ENCODE results near the gene TSPAN1.

DNA sequence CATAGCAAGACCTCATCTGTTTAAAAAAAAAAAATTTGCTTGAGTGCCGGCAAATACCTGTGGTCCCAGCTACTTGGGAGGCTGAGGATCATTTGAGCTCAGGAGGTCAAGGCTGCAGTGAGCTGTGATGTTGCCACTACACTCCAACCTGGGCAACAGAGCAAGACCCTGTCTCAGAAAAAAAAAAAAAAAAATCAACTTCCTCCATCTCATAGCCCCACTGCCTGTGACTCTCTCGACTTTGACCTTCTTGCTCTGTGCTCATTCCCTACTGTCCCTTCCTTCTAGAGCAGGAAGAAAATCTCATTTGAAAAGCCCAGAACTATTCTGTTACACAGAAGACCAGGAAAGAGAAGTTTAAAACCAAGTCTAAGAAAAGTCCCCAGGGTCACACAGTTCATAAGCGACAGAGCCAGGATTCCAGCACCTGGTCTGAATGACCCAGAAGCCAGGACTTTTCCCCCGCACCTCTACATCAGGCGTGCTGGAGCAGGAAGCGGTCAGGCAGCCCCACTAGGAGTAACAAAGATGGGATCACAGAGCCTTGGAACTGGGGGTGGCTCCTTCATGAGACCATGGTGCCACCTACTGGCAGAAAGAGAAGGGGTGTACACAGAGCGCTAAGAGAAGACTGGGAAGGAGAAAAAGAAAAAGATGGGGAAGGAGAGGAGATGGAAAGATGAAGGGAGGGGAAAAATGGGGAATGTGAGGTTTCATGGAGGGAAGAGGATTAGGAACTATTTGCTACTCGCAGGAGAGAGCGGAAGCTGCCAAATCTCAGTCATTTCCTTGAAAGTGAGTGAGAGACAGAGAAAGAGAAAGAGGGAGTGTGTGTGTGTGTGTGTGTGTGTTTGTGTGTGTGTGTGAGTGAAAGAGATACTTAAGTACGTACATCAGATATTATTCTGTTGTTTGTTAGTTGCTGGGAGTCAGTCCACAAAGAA, 4.5 kb downstream of the TSPAN1 start:
- TF ChIP-seq, protein P1, sequence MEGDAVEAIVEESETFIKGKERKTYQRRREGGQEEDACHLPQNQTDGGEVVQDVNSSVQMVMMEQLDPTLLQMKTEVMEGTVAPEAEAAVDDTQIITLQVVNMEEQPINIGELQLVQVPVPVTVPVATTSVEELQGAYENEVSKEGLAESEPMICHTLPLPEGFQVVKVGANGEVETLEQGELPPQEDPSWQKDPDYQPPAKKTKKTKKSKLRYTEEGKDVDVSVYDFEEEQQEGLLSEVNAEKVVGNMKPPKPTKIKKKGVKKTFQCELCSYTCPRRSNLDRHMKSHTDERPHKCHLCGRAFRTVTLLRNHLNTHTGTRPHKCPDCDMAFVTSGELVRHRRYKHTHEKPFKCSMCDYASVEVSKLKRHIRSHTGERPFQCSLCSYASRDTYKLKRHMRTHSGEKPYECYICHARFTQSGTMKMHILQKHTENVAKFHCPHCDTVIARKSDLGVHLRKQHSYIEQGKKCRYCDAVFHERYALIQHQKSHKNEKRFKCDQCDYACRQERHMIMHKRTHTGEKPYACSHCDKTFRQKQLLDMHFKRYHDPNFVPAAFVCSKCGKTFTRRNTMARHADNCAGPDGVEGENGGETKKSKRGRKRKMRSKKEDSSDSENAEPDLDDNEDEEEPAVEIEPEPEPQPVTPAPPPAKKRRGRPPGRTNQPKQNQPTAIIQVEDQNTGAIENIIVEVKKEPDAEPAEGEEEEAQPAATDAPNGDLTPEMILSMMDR (IDR thresholded peaks at IDR 0.05), result peak; percentile 85 to 99 (median 94)
- no peak for TF ChIP-seq POLR2A (IDR thresholded peaks at IDR 0.05)

All from adrenal gland (tissue), 5 donors.